AG04450 (cell line): Measurements from ENCODE around the gene AGMO. TPM values are rescaled to one million over a fixed set of nuclear protein-coding genes. Genes with fewer than 3 reads are reported as not detected.

Experiments
- CTCF ChIA-PET: fragments of 300-600, 350-600 bp; formaldehyde crosslinking; extraction: SDS; loops from one replicate; lab custom pipeline; 2022; ENCODE audit warnings: antibody characterized with exemption, inconsistent platforms; lab: Charles Lee
- POLR2A ChIA-PET: fragments of 350-600 bp; formaldehyde crosslinking; extraction: SDS; loops from one replicate; lab custom pipeline; 2021; ENCODE audit warnings: antibody characterized with exemption, inconsistent platforms; lab: Yijun Ruan, JAX
- DNase-seq: peaks from one replicate; pipeline ENCODE4 v3.0.0-alpha.2; 2011; ENCODE audit warnings: low read depth, low spot score
- H3K27ac ChIP-seq: one replicate; pipeline ENCODE4 v1.5.1; 2012; ENCODE audit warnings: low read depth, low read length, control low read depth
- H3K27me3 ChIP-seq: one replicate; pipeline ENCODE4 v1.6.0; 2012; ENCODE audit warnings: low read length; ENCODE audit not compliant: control insufficient read depth, insufficient read depth
- H3K4me3 ChIP-seq: 2 replicates; pipeline ENCODE4 v1.5.1; 2011; ENCODE audit warnings: mild to moderate bottlenecking, low read depth, low read length, control low read depth
- H3K9me3 ChIP-seq: 2 replicates; pipeline ENCODE4 v1.5.1; 2012; ENCODE audit warnings: low read length; ENCODE audit not compliant: control insufficient read depth, insufficient read depth
- CTCF ChIP-seq: IDR thresholded peaks from 2 replicates; pipeline ENCODE4 v1.5.1; 2011; ENCODE audit warnings: low read depth, low read length, control low read depth, inconsistent platforms
- polyA plus RNA-seq: library from polyadenylated mRNA; depleted of rRNA; stranded (reverse); fragments of >200 nt; gene quantifications from 2 replicates; pipeline ENCODE4 v1.2.3, GENCODE V29; 2011

The AGMO gene
- polyA plus RNA-seq, 1 experiment, result 0.10 TPM

GRCh38 chr7:15475808-15476530, 85.8 kb downstream of the AGMO start:
- ChIA-PET POLR2A (no interaction called here), CTCF (no interaction called here)
- Histone ChIP-seq H3K27me3 (no peaks in the 10 kb centered on the region), H3K4me3 (no peak overlapping the region), H3K9me3 (no peaks in the 10 kb centered on the region), H3K27ac (no peak overlapping the region)
- no peak for TF ChIP-seq CTCF
- no peak for DNase-seq

GRCh38 chr7:15471669-15471950, 90.2 kb downstream of the AGMO start:
- H3K9me3 ChIP-seq, result no peaks in the 10 kb centered on the region
- no peak overlapping the region for H3K27ac ChIP-seq
- POLR2A ChIA-PET, result no interaction called here
- H3K27me3 ChIP-seq, result no peaks in the 10 kb centered on the region
- no peak for DNase-seq
- CTCF ChIA-PET, result no interaction called here
- H3K4me3 ChIP-seq, result no peak overlapping the region
- TF ChIP-seq CTCF, result no peak

GRCh38 chr7:15470825-15471668, 90.8 kb downstream of the AGMO start:
- no peaks in the 10 kb centered on the region for H3K27me3 ChIP-seq
- H3K4me3 ChIP-seq, result no peak overlapping the region
- no peak for TF ChIP-seq CTCF
- no peaks in the 10 kb centered on the region for H3K9me3 ChIP-seq
- H3K27ac ChIP-seq, result no peak overlapping the region
- no peak for DNase-seq
- POLR2A ChIA-PET, result no interaction called here
- CTCF ChIA-PET, result no interaction called here

GRCh38 chr7:15464667-15465121, 97.1 kb downstream of the AGMO start:
- H3K4me3 ChIP-seq, result no peak overlapping the region
- no peak overlapping the region for H3K27ac ChIP-seq
- CTCF ChIA-PET, result no interaction called here
- POLR2A ChIA-PET, result no interaction called here
- no peaks in the 10 kb centered on the region for H3K9me3 ChIP-seq
- DNase-seq, result no peak
- no peak for TF ChIP-seq CTCF
- no peaks in the 10 kb centered on the region for H3K27me3 ChIP-seq
